Measurements from ENCODE around the gene TM7SF3.

Gene TM7SF3

DNA sequence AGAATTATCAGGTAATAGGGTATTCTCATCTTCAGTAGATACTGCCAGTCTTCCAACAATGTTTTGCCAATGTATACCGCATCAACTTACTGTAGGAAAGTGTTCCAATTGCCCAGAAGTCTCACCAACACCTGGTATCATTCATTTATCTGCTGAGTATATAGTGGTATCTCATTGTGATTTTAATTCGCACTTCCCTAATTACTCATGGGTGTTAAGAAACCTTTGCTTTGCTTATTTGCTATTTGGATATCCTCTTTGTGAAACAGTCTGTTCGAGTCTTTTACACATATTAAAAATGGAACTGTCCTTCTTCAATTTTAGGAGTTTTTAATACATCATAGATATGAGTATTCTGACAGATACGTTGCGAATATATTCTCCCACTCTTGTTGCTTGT lies 6.1 kb downstream of the TM7SF3 start:
- ATAC-seq (replicated peaks) (no peak), DNase-seq (no peak)
- Mint-ChIP-seq H3K27me3 (no peaks in the 10 kb centered on the region), H3K27ac (no peak overlapping the region), H3K4me3 (no peak overlapping the region), H3K9me3 (no peaks in the 10 kb centered on the region), H3K36me3 (ENCODE audit: insufficient read depth) (peaks cover 3% of the 10 kb centered on the region), H3K4me1 (ENCODE audit: low read depth in 2 of 2) (peaks cover 21 to 35% of the 10 kb centered on the region in 2 donors)

DNA sequence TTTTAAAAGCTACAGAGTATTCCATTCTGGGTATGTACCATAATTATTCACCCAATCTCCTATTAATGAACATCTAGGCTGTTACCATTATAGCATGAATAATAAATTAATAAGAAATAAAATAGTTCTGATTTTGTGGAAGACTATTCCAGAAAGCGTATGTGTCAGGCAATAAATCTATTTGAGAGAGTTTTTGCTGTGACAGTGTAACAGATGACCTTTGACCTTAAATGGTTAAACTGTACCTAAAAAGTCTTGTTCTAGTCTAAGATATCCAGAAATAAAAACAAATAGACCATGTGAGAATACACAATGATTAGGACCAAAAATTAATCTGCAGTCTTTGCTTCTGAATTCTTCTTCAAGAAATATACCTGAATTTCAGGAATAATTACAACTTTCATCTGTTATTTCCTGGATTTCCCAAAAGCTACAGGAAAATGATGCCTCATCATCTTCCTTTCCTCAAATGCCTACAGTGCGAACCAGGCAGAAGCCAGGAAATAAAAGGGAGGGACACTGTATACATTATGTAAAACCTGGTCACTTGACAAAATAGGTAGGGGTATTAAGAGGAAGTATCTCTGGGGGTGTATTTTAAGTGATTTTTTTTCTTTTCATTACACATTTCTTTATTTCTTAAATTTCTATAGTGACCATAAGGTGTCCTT lies 7.3 kb downstream of the TM7SF3 start:
- H3K4me3 Mint-ChIP-seq = no peak overlapping the region
- H3K27ac Mint-ChIP-seq = no peak overlapping the region
- H3K27me3 Mint-ChIP-seq = no peaks in the 10 kb centered on the region
- ATAC-seq (replicated peaks) (no peak), DNase-seq (no peak)
- H3K9me3 Mint-ChIP-seq = no peaks in the 10 kb centered on the region
- H3K4me1 Mint-ChIP-seq (ENCODE audit: low read depth in 2 of 2) = peaks cover 20 to 30% of the 10 kb centered on the region in 2 donors
- peaks cover 3% of the 10 kb centered on the region for H3K36me3 Mint-ChIP-seq (ENCODE audit: insufficient read depth)

DNA sequence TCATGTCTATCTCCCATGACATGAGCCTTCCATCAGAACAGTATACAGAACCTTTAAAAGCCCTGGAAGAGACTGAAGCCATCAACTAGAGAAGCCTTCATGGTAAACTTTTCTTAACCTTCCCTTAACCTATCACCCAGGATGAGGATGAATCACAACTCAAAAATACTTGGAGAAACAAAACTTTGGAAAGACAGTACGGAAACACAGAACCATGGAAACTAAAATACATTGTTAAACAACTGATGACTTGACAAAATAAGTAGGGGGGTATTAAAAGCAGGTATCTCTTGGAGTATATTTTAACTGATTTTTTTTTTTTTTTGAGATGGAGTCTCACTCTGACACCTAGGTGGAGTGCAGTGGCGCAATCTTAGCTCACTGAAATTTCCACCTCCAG lies 8.7 kb downstream of the TM7SF3 start:
- no peak for DNase-seq
- peaks cover 25 to 27% of the 10 kb centered on the region in 2 donors for H3K4me1 Mint-ChIP-seq (ENCODE audit: low read depth in 2 of 2)

DNA sequence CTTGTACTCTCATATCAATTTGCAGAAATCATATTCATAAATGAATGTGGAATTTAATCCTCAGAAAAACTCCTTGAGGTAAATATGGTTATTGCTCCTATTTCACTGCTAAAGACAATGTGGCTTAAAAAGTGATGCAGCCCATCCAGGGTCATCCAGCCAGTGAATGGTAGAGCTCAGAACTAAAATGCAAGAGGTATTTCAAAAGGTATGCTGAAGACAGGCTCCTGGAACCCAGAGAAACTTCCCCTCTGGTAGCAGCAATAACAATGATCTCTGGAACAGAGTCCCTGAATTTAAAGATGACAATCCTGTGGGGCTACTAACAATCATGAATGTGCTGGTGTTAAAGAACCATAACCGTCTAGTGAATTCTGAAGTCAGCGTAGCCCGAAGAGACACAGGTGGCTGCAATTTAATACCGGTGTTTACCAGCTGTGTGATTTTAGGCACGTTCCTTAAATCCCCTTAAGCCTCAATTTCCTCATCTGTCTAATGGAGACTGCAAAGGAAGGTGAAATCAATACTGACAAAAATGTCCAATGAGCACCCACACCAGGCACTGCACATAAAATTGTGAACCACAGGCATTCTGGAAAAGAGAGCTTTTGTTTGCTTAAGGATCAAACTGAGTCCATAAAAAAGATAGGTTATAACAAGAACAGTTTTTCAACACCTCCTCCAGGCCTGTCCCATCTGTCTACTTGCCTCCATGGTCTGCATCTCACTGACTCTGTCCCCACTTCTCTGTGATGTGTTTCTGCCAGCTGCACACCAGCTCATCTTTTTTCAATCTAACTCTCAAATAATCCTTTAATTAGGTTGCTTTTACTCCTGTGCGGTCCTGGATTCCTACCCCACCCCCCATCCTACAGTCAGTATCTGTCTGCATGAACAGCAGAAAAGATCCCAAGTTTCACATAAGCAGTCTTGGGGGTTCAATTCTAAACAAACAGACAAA lies 10.5 kb downstream of the TM7SF3 start:
- H3K27me3 Mint-ChIP-seq = no peaks in the 10 kb centered on the region
- ATAC-seq (replicated peaks) = no peak

More for the DNA sequence above, 8.7 kb downstream of the TM7SF3 start:
- Mint-ChIP-seq H3K27ac (peak overlapping the region in 1 of 2 donors; percentile 26), H3K27me3 (no peaks in the 10 kb centered on the region), H3K9me3 (no peaks in the 10 kb centered on the region), H3K4me3 (no peak overlapping the region), H3K36me3 (ENCODE audit: insufficient read depth) (peaks cover 4% of the 10 kb centered on the region)
- ATAC-seq (replicated peaks) = no peak

DNA sequence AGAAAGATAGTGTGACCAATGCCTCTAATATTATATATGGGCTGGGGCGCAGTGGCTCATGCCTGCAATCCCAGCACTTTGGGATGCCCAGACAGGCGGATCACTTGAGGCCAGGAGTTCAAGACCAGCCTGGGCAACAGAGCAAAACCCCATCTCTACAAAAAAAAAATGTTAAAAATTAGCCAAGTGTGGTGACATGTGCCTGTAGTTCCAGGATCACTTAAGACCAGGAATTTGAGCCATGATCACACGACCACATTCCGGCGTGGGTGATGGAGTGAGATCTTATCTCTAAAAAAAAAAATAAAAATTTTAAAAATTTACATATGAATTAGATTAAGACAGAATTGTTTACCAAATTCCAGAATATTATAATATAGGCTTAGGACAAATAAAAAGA lies 12.0 kb downstream of the TM7SF3 start:
- H3K4me3 Mint-ChIP-seq = no peak overlapping the region
- H3K4me1 Mint-ChIP-seq (ENCODE audit: low read depth in 2 of 2) = peaks cover 16 to 26% of the 10 kb centered on the region in 2 donors
- ATAC-seq (replicated peaks) (no peak), DNase-seq (no peak)
- H3K27me3 Mint-ChIP-seq = no peaks in the 10 kb centered on the region
- peaks cover 13% of the 10 kb centered on the region for H3K36me3 Mint-ChIP-seq (ENCODE audit: insufficient read depth)
- no peak overlapping the region for H3K27ac Mint-ChIP-seq
- no peaks in the 10 kb centered on the region for H3K9me3 Mint-ChIP-seq

More for the DNA sequence above, 10.5 kb downstream of the TM7SF3 start:
- Mint-ChIP-seq H3K4me3 (no peak overlapping the region), H3K36me3 (ENCODE audit: insufficient read depth) (peaks cover 10% of the 10 kb centered on the region), H3K27ac (no peak overlapping the region), H3K4me1 (ENCODE audit: low read depth in 2 of 2) (peaks cover 22 to 23% of the 10 kb centered on the region in 2 donors), H3K9me3 (no peaks in the 10 kb centered on the region)
- no peak for DNase-seq

DNA sequence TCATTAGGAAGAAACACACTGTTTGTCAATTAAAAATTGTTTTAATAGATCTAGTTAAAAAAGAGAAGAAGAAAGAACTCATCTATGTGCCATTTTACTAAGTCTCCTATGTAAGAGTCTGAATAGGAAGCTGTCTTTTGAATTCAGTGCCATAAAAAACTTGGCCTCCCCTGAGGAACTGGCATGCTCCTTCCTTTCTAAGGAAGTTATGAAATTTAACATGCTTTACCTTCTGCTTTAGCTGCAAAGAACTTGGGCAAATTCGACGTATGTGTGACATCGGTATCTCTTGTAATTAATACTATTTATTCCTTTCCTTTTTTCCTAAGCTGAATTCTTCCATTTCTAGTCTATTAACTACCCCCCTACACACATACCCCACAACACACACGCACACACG lies 12.5 kb downstream of the TM7SF3 start:
- no peak overlapping the region for H3K4me3 Mint-ChIP-seq
- H3K4me1 Mint-ChIP-seq (ENCODE audit: low read depth in 2 of 2) = peaks cover 16 to 26% of the 10 kb centered on the region in 2 donors
- ATAC-seq (replicated peaks) (no peak), DNase-seq (no peak)
- H3K27me3 Mint-ChIP-seq = no peaks in the 10 kb centered on the region
- H3K27ac Mint-ChIP-seq = no peak overlapping the region
- H3K9me3 Mint-ChIP-seq = no peaks in the 10 kb centered on the region
- peaks cover 17% of the 10 kb centered on the region for H3K36me3 Mint-ChIP-seq (ENCODE audit: insufficient read depth)

DNA sequence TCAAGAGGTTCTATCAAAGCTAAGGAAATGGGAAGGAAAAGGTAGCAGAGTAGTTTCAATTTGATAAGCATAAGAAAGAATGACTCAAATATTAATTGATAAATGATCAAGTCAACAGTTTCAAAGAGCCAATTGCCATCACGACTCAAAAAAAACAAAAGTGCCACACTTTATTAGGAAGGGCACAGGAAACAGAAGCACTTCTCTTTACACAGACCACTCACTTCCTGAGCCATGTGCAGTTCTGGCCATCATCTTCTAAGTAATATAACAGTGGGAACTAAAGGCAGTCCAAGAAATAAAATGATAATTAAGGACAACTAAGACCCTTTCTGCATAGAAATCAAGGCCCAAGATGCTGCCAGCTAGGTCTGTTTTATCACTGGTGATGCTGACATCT lies 13.2 kb downstream of the TM7SF3 start:
- Mint-ChIP-seq H3K36me3 (ENCODE audit: insufficient read depth) (peaks cover 24% of the 10 kb centered on the region), H3K27me3 (no peaks in the 10 kb centered on the region), H3K4me3 (no peak overlapping the region), H3K4me1 (ENCODE audit: low read depth in 2 of 2) (peaks cover 16 to 26% of the 10 kb centered on the region in 2 donors), H3K27ac (peak overlapping the region in 1 of 2 donors; percentile 12), H3K9me3 (no peaks in the 10 kb centered on the region)
- DNase-seq (no peak), ATAC-seq (replicated peaks) (no peak)

DNA sequence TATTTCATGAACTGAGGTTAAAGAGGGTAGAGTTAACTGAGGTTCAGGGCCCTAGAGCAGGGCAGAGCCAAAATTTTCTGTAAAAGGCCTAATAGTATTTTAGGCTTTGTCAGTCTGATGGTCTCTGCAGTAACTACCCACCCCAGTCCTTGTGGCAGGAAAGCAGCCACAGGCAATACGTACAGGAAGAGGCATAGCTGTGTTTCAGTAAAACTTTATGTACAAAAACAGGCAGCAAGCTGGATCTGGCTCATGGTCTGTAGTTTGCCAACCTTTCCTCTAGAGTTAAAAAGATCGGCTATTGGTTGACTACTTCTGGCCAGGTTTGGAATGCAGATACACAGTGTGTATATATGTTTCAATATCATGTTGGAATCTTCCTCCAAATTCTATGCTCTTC lies 17.2 kb downstream of the TM7SF3 start:
- no peaks in the 10 kb centered on the region for H3K27me3 Mint-ChIP-seq
- no peak overlapping the region for H3K4me3 Mint-ChIP-seq
- peaks cover 37% of the 10 kb centered on the region for H3K36me3 Mint-ChIP-seq (ENCODE audit: insufficient read depth)
- peak overlapping the region in 1 of 2 donors; percentile 41 for H3K27ac Mint-ChIP-seq
- ATAC-seq (replicated peaks) (no peak), DNase-seq (no peak)
- peaks cover 7 to 18% of the 10 kb centered on the region in 2 donors for H3K4me1 Mint-ChIP-seq (ENCODE audit: low read depth in 2 of 2)
- no peaks in the 10 kb centered on the region for H3K9me3 Mint-ChIP-seq

DNA sequence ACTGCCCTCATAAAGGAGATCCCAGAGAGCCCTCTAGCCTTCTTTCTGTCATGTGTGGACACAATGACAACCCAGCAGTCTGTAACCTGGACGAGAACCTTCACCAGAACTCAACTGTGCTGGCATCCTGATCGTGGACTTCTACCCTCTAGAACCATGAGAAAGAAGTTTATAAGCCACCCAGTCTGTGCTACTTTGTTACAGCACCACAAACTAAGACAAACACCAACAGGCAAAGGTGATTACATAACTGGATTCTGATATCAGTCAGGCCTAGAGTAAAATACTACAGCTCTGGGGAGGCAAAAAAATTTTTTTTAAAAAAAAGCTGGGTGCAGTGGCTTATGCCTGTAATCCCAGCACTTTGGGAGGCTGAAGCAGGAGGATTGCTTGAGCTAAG lies 18.5 kb downstream of the TM7SF3 start:
- ATAC-seq (replicated peaks) = no peak
- Mint-ChIP-seq H3K27ac (no peak overlapping the region), H3K27me3 (no peaks in the 10 kb centered on the region), H3K9me3 (no peaks in the 10 kb centered on the region), H3K4me1 (ENCODE audit: low read depth in 2 of 2) (peaks cover 3 to 9% of the 10 kb centered on the region in 2 donors), H3K4me3 (no peak overlapping the region), H3K36me3 (ENCODE audit: insufficient read depth) (peaks cover 38% of the 10 kb centered on the region)
- no peak for DNase-seq

DNA sequence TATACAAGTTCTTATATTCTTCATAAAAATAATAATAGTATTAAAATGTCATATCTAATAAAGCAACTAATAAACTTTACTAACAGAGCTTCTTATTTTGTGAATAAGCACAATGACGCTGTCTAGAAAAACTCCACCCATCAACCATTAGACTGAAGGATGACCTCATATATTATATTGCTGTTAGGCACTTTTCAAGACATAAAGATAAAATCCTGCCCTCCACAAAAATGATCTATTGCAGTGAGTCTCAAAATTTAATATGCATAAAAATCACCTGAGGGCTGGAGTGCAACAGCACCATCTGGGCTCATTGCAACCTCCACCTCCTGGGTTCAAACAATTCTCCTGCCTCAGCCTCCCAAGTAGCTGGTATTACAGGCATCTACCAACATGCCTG lies 20.1 kb downstream of the TM7SF3 start:
- peaks cover 2 to 16% of the 10 kb centered on the region in 2 donors for H3K4me1 Mint-ChIP-seq (ENCODE audit: low read depth in 2 of 2)
- H3K27me3 Mint-ChIP-seq = no peaks in the 10 kb centered on the region
- H3K9me3 Mint-ChIP-seq = no peaks in the 10 kb centered on the region
- DNase-seq (no peak), ATAC-seq (replicated peaks) (no peak)
- no peak overlapping the region for H3K27ac Mint-ChIP-seq
- no peak overlapping the region for H3K4me3 Mint-ChIP-seq
- peaks cover 38% of the 10 kb centered on the region for H3K36me3 Mint-ChIP-seq (ENCODE audit: insufficient read depth)

DNA sequence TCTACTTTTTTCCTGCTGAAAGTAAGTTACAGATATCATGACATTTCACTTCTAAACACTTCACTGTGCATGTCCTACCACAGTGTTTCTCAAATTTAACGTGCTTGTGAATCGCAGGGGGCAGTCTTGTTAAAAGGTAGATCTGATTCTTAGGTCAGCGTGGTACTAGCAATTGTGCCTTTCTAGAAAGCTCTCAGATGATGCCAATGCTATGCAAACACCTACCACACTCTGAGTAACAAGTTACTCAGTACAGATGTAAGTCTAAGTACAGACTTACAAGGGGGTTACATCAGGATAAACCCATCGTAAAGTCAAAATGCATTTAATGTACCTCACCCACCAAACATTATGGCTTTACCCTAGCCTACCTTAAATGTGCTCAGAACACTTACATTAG lies 22.4 kb downstream of the TM7SF3 start:
- H3K4me1 Mint-ChIP-seq (ENCODE audit: low read depth in 2 of 2) = peaks cover 0 to 15% of the 10 kb centered on the region in 2 donors
- peaks cover 33% of the 10 kb centered on the region for H3K36me3 Mint-ChIP-seq (ENCODE audit: insufficient read depth)
- DNase-seq (no peak), ATAC-seq (replicated peaks) (no peak)
- no peak overlapping the region for H3K4me3 Mint-ChIP-seq
- H3K27me3 Mint-ChIP-seq = no peaks in the 10 kb centered on the region
- no peak overlapping the region for H3K27ac Mint-ChIP-seq
- no peaks in the 10 kb centered on the region for H3K9me3 Mint-ChIP-seq

DNA sequence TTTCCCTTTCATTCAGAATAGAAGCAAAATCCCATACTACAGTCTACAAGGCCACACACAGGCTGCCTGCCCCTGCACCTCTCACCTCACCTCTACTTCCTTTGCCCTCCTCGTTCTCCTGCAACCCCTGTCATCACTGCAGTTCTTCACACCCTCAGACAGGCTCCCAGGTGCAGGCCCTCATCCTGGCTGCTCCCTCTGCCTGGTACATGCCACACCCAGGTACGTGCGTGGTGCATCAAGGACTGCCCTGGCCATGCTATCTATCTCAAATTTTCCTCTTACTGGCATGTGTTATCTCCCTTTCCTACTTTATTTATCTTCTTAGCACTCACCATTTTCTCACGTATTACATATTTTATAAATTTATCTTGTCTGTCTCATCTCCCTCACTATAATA lies 24.3 kb downstream of the TM7SF3 start:
- H3K9me3 Mint-ChIP-seq = no peaks in the 10 kb centered on the region
- peaks cover 4 to 21% of the 10 kb centered on the region in 2 donors for H3K4me1 Mint-ChIP-seq (ENCODE audit: low read depth in 2 of 2)
- H3K4me3 Mint-ChIP-seq = no peak overlapping the region
- DNase-seq (no peak), ATAC-seq (replicated peaks) (no peak)
- H3K27me3 Mint-ChIP-seq = no peaks in the 10 kb centered on the region
- peak overlapping the region in 1 of 2 donors; percentile 9 for H3K27ac Mint-ChIP-seq
- peaks cover 19% of the 10 kb centered on the region for H3K36me3 Mint-ChIP-seq (ENCODE audit: insufficient read depth)

DNA sequence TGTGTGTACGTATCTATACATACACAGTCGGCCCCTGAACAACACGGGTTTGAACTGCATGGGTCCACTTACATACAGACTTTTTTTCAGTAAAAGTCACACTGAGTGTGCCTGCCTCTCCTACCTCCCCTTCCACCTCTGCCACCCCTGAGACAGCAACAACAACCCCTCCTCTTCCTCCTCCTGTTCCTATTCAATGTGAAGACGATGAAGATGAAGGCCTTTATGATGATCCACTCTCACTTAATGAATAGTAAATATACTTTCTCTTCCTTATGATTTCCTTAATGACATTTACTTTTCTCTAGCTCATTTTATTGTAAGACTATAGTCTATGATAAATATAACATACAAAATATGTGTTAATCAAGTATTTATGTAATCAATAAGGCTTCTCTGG lies 25.5 kb downstream of the TM7SF3 start:
- Mint-ChIP-seq H3K27me3 (no peaks in the 10 kb centered on the region), H3K36me3 (ENCODE audit: insufficient read depth) (peaks cover 11% of the 10 kb centered on the region), H3K9me3 (no peaks in the 10 kb centered on the region), H3K4me3 (no peak overlapping the region), H3K27ac (no peak overlapping the region), H3K4me1 (ENCODE audit: low read depth in 2 of 2) (peaks cover 8 to 26% of the 10 kb centered on the region in 2 donors)
- no peak for ATAC-seq (replicated peaks)
- no peak for DNase-seq

Measured in effector memory CD8-positive, alpha-beta T cell (primary cell).